RPMI7951 (cell line): ENCODE measurements around the gene GPRIN3. TPM values are rescaled to one million over a fixed set of nuclear protein-coding genes. Genes with fewer than 3 reads are reported as not detected.
"Not testable (repeated sequence)": the region's sequence is repeated elsewhere in the genome, so short reads cannot be mapped to it uniquely, and the experiment has no call there.

Experiments used
- DNase-seq: peaks from one replicate; pipeline ENCODE4 v3.0.0-alpha.2; 2012; ENCODE audit warnings: low read depth
- total RNA-seq: library from RNA; depleted of rRNA; stranded (reverse); fragments of >200 nt; shearing (Covaris generic); gene quantifications from 2 replicates; pipeline ENCODE4 v1.2.3, GENCODE V29; 2014

GPRIN3 gene
- total RNA-seq, 1 experiment from 2014 or later: not detected

DNA sequence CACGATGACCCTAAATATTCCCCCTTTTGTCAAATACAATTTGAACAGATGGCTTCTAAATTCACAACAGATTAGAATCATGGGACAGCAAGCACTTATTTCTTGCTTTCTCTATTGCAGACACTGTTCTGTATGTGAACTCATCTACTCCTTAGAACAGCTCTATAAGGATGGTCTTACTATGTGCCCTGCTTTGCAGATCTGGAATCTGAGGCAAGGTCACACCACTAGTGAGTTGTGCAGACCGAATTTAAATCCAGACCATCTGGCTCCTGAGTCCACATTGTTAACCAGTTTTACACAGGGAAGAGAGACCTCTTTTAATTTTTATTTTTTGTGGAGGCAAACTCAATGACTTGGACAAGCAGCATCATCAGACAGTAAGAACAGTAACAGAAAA lies 50.2 kb downstream of the GPRIN3 start:
- DNase-seq: no peak

GRCh38 chr4:89256203-89256800 lies 51.3 kb downstream of the GPRIN3 start:
- DNase-seq: no peak

- peak; percentile 0 for DNase-seq
Measured at GRCh38 chr4:89254847-89255246, 52.8 kb downstream of the GPRIN3 start.

GRCh38 chr4:89254347-89254746 lies 53.3 kb downstream of the GPRIN3 start:
- DNase-seq: not testable (repeated sequence)

- DNase-seq: no peak
Measured at GRCh38 chr4:89253935-89254334, 53.7 kb downstream of the GPRIN3 start.

DNA sequence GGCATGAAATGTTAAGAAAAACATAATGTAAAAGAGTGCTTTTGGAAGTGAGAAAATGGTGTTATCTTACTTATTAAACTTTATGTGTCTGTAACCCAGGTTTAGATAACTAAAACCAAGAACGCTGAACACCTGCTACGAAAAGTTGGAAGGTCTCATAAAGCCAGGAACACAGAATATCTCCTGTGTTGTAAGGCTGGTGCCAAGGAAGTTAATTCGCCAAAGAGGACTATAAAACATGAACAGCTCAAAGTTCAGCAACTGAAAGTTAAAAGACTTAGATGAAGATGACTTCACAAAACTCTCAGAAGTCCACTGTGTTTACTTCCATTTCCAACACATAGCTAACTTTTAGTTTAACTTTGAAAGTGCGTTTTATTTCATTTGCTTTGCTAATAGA lies 54.3 kb downstream of the GPRIN3 start:
- DNase-seq: no peak

DNA sequence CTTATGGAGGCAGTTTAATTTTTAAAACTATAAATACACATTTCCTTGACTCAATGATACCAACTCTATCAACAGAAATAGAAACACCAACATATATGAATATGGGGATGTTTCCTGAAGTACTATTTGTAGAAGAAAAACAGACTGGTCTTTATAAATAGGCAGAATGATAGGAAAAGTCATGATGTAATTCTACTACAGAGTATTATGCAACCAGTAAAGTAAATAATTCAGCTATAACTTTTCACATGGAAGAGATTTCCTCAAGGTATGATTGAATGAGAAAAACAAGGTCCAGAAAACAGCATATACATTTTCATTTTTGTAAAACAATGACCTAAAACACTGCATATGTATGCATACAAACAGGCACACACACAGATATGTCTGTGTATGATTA lies 56.2 kb downstream of the GPRIN3 start:
- no peak for DNase-seq

DNA sequence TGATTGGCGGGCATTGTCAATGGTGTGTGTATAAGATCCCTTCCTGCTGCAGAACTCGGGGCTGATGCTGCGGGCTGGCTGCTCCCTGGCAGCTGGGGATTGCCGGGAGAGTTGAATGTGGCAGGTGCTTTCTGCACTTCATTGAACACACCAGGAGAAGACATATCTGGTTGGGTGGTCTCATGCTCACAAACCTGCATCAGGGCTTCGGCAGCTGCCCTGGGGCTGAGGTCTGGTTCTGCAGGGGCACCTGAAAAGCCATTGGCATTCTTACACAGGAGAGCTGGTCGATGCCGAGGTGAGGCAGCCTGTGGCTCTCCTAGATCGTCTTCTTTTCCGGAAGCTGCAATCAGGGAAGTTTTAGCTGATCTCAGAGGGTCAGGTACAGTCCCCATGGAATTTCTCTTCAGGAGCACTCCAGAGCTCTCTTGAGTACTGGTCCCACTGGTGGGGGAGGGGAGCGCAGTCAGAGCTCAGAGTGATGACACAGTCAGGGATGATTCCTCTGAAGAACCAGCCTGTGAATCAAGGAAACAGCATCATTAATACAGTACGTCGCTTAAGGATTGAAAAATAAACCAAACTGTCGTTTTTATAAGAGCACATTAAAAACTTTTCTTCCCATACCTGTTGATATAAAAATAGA lies 57.8 kb downstream of the GPRIN3 start:
- no peak for DNase-seq

GRCh38 chr4:89249313-89249712 lies 58.3 kb downstream of the GPRIN3 start:
- no peak for DNase-seq

DNA sequence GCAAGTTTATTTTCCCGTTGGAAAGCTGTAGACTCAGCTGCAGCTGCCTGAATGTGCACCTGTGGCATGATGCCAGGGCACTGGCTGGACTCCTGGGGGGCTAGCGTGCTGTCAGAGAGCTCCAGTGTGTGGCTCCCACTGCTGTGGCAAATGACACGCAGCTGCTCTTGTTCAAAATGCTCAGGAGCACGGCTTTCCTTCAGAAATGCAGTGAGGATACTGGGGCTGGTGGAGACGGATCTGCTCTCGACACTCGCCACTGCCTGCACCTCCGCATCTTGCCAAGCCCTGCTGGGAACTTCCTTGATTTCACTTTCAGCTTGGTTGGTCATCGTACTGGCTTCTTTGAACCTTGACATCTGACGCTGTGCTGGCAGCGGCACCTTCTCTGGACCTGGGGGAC lies 58.7 kb downstream of the GPRIN3 start:
- DNase-seq: no peak

DNA sequence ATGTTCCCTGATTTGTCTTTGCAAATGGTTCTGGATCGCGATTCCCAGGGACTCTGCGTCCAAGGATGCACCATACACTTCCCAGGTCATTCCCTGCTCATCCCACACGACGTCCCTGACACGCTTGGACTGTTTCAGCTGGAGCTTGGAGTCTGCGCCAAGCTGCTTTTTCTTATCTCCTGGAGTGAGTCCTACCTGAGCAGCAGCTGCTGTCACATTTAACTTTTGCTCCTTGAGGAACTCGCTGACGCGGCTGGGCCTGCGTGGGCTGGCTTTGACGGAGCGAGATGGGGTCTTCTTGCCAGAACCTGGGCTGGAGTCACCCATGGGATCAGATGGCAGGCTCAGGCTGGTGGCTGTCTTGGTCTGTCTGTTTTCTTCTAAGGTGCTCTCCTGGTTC lies 59.6 kb downstream of the GPRIN3 start:
- DNase-seq: no peak

- DNase-seq: no peak
Measured at GRCh38 chr4:89245459-89245858, 62.1 kb downstream of the GPRIN3 start.

- no peak for DNase-seq
Measured at GRCh38 chr4:89243733-89244252, 63.8 kb downstream of the GPRIN3 start.

DNA sequence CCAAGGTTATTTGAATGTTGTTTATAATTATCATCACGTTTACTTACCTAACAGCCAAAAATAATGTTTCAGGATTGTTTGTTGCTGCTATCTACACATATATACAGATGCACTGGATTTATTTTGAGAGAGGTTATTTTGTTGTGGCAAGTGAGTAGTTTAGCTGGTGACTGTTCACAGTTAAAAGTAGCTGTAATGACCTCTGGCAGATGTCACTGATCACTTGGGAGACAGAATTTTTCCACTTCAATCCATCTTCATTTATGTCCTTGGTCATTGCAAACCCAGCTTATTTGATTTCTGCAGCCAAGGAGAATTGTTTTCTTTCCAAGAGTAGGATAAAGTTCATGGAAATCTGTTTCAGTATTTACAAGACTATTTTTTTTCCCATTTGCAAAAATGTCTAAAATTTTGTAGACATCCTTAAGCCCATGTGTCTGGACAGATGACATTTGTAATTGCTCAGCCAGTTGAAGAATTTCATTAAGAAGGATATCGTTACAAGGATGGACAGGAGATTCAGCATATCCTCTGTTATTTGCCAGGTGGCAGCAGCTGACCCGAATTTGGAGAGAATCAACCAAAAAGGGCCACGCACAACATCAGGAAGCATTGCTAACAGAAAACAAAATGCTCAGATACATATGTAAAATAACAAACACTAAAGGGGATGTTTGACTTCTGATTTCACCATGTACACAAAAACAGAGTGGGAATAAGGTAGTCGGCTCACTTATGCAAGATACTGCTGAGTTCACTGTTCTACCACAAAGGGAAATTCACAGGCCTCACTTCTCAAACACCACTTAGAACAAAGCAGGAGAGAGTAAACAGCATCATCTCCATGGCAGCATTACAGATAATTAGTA lies 64.5 kb downstream of the GPRIN3 start:
- DNase-seq: no peak

DNA sequence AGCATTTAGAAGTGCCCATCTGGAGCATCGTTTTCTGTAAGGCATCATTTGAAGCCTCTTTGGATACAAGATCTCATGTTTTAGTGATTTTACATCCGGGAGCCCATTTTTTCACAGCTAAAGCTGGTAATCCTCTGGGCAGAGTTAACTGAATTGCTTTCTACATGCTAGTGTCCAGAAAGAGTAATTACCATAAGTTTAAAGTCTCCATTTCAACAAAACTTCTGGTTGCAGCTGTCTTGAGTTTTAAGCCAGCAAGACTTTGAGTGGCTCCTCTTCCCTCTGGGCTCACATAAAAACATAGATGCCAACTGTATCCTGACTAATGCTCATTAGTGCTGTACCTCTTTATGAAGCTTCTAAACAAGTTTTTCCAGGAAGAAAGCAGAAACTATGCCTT lies 65.4 kb downstream of the GPRIN3 start:
- DNase-seq: no peak

GRCh38 chr4:89230271-89230670 lies 77.3 kb downstream of the GPRIN3 start:
- DNase-seq: no peak

DNA sequence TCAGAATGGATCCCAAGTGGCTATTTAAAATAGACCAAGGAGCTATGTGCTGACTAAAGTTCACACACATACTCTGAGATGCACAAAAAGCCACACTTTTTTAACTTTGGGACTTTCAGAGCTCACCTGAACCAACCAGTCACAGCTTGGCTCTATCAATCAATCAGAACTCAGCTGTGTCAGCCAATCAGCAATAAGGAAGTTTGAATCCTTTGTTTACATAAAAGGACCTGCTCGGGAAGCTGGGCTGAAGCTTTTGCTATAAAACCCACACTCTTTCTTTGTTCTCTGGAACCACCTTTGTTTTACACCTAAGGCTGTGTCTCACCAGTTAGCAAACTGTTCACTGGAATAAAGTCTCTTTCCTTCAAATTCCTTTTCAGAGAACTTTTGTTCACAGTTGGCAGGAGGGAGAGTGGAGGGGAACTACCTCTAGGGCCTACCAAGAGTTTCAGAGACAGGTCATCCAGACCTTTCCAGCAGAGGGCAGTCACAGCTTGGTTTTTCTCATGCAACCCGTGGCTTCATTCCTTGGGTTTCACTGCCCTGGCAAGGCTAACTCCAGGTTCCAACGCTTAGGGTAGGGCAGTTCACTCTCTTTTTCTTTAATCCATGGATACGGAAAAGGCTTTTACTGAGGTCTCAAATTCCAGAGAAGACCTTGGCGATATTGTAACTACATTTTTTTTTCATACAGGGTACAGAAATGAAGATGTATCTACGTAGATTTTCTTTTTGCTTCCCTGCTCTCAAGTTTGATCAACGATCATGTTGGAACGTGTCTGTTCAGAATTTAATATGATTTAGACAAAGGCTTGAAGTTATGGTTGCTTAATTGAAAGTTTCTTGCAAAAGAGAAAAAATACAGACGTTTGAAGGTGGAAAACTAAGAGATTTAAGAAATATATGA lies 80.7 kb downstream of the GPRIN3 start:
- DNase-seq: peak; percentile 49

GRCh38 chr4:89222170-89222569 lies 85.4 kb downstream of the GPRIN3 start:
- no peak for DNase-seq

DNA sequence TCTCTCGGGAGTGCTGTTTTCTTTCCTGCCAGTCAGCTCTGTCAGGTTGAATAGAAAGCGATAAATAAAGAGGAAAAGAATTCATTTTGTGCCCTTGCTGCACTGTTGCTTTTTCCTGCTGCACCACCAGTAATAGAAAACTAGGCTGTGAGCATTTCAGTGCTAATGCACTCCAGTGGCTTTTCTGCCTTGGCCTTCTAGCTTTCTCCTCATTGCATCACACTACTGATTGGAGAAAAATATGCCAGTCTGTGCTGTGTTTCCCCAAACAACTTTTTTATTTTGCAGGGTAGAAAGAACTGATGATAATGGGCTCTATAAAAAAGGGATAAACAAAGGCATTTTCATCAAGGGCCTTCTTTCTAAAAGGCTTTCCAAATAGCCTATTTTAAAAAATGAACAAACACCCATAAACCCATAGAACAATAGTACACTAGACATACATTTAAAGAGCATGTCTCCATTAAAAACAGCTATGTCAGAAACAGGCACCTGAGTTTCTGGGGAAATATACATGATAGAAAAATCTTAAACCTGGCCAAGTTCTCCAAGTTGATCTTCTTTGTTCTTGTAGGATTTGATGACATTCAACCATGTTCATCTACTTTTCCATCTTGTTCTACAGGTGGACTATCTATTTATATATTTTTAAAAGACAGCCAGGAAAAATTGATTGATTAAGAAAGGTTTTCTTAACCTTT lies 86.3 kb downstream of the GPRIN3 start:
- no peak for DNase-seq

DNA sequence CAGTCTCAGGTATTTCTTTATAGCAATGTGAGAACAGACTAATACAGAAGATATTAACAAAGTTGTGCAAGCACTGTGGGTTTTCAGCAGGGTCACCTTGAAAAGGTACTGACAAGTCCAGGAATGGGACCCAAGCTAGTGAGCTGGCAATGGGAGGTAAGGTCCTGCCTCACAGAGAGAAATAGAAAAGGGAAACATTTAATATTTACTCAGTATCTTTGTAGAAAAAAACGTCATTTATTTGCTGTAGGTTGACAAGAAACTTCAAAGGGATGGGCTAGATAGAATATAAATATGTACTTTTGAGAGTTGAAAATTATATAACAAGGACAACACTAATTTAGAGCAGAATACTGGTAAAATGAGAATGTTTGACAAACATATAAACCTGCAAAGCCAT lies 89.0 kb downstream of the GPRIN3 start:
- no peak for DNase-seq

DNA sequence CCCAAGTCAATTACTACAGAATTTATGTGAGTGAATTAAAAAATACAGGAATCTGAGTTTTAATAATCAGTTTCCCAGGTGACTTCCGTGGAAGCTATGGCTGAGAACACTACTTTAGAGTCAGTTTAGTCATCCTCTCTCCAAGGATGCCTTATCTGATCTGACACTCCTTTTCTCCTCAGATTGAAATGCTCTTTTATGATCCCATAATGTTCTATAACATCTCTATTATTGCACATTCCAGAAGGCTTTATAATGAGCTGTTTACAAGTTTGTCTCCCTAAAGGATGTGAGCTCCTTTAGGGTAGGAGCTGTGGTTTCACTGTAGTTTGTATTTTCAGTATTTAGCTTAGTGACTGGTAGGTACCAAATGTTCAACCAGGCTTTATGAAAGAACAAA lies 90.0 kb downstream of the GPRIN3 start:
- no peak for DNase-seq
